SK-N-SH (cell line): ENCODE results near the gene CRYBA2. TPM values are rescaled to one million over a fixed set of nuclear protein-coding genes. Genes with fewer than 3 reads are reported as not detected.

ENCODE experiments used
- CTCF ChIA-PET: fragments of 300-600, 350-600 bp; formaldehyde crosslinking; extraction: SDS; loops from one replicate; lab custom pipeline; 2021; lab: Yijun Ruan, JAX
- POLR2A ChIA-PET: fragments of 350-600 bp; sonication (Branson Sonifier 250); formaldehyde crosslinking; extraction: SDS; loops from one replicate; lab custom pipeline; 2020; ENCODE audit warnings: antibody characterized with exemption, inconsistent platforms; lab: Yijun Ruan, JAX
- DNase-seq: peaks from one replicate; pipeline ENCODE4 v3.0.0; 2012
- H2AFZ ChIP-seq: fragments of 200-600 bp; sonication (generic); 2 replicates; pipeline ENCODE4 v1.8.1; 2016; ENCODE audit warnings: antibody characterized with exemption, mild to moderate bottlenecking, low read depth
- H3F3A ChIP-seq: fragments of 200-600 bp; sonication (generic); replicated peaks from 2 replicates; pipeline ENCODE3; 2016; ENCODE audit warnings: antibody characterized with exemption, mild to moderate bottlenecking; ENCODE audit not compliant: insufficient read depth
- H3K27ac ChIP-seq, 2 experiments: fragments of 200-500 bp in 1 of 2; fragments of 200-600 bp in 1 of 2; sonication (Bioruptor generic) in 1 of 2; sonication (generic), shearing (Covaris generic) in 1 of 2; 2 replicates each; pipeline versions ENCODE4 v1.5.1 to v1.6.1; 2014 to 2016; ENCODE audit warnings: low read depth in 2 of 2, inconsistent platforms in 1 of 2, low read length in 1 of 2, mild to moderate bottlenecking in 1 of 2, mixed read lengths in 1 of 2
- H3K27me3 ChIP-seq: fragments of 200-600 bp; sonication (generic), shearing (Covaris generic); 2 replicates; pipeline ENCODE4 v1.6.1; 2016; ENCODE audit warnings: mixed run types; ENCODE audit not compliant: insufficient read depth
- H3K36me3 ChIP-seq, 2 experiments: fragments of 200-500 bp in 1 of 2; fragments of 200-600 bp in 1 of 2; sonication (Bioruptor generic) in 1 of 2; sonication (generic) in 1 of 2; replicated peaks in 1 of 2; 2 replicates each; pipeline versions ENCODE3 to v1.5.1; 2014 to 2016; ENCODE audit warnings: low read length in 1 of 2, mild to moderate bottlenecking in 1 of 2; ENCODE audit not compliant: insufficient read depth in 2 of 2, control insufficient read depth in 1 of 2
- H3K4me1 ChIP-seq, 2 experiments: fragments of 200-500 bp in 1 of 2; fragments of 200-600 bp in 1 of 2; sonication (Bioruptor generic) in 1 of 2; sonication (generic), shearing (Covaris generic) in 1 of 2; 2 replicates each; pipeline versions ENCODE4 v1.5.1 to v1.6.1; 2014 to 2016; ENCODE audit warnings: low read depth in 1 of 2, low read length in 1 of 2, mixed run types in 1 of 2; ENCODE audit not compliant: insufficient read depth in 2 of 2, control insufficient read depth in 1 of 2
- H3K4me2 ChIP-seq: fragments of 200-600 bp; sonication (generic), shearing (Covaris generic); 2 replicates; pipeline ENCODE4 v1.6.1; 2017; ENCODE audit warnings: mixed run types
- H3K4me3 ChIP-seq, 2 experiments: fragments of 200-500 bp in 1 of 2; fragments of 200-600 bp in 1 of 2; sonication (Bioruptor generic) in 1 of 2; sonication (generic), shearing (Covaris generic) in 1 of 2; 2 replicates each; pipeline versions ENCODE4 v1.5.1 to v1.8.1; 2014 to 2016; ENCODE audit warnings: low read depth in 2 of 2, inconsistent platforms in 1 of 2, low read length in 1 of 2, mild to moderate bottlenecking in 1 of 2, mixed read lengths in 1 of 2, moderate library complexity in 1 of 2
- H3K79me2 ChIP-seq: fragments of 200-600 bp; sonication (generic); 2 replicates; pipeline ENCODE4 v1.8.1; 2017; ENCODE audit warnings: mild to moderate bottlenecking; ENCODE audit not compliant: insufficient read depth
- H3K9ac ChIP-seq: fragments of 200-600 bp; sonication (generic); 2 replicates; pipeline ENCODE4 v1.6.1; 2017; ENCODE audit warnings: mixed run types
- H3K9me2 ChIP-seq: fragments of 200-600 bp; sonication (generic); 2 replicates; pipeline ENCODE4 v1.6.1; 2017; ENCODE audit warnings: mixed run types
- H3K9me3 ChIP-seq: fragments of 200-600 bp; sonication (generic); 2 replicates; pipeline ENCODE4 v1.6.1; 2017; ENCODE audit warnings: mixed run types, mild to moderate bottlenecking, moderate library complexity
- H4K20me1 ChIP-seq: fragments of 200-600 bp; sonication (generic); 2 replicates; pipeline ENCODE4 v1.6.1; 2017; ENCODE audit warnings: mild to moderate bottlenecking, mixed run types; ENCODE audit not compliant: insufficient read depth
- ELF1 ChIP-seq: IDR thresholded peaks from 2 replicates; pipeline ENCODE4 v1.4.0; 2012
- EZH2phosphoT487 ChIP-seq: fragments of 200-600 bp; sonication (generic); IDR thresholded peaks from 2 replicates; pipeline ENCODE4 v1.6.1; 2017; ENCODE audit warnings: low read depth, mixed run types, mild to moderate bottlenecking, antibody characterized with exemption, moderate library complexity, borderline replicate concordance
- FOSL2 ChIP-seq: IDR thresholded peaks from 2 replicates; pipeline ENCODE4 v1.4.0; 2012; ENCODE audit warnings: low read depth, mild to moderate bottlenecking, moderate library complexity, borderline replicate concordance
- FOXJ3 ChIP-seq: sonication (generic); formaldehyde crosslinking; IDR thresholded peaks from 2 replicates; pipeline ENCODE4 v1.5.1; 2020; ENCODE audit warnings: mild to moderate bottlenecking, missing genetic modification reagents
- GABPA ChIP-seq: IDR thresholded peaks from 2 replicates; pipeline ENCODE4 v1.4.0; 2012; ENCODE audit warnings: low read depth, mild to moderate bottlenecking
- GATA2 ChIP-seq: sonication (generic); formaldehyde crosslinking; IDR thresholded peaks from 2 replicates; pipeline ENCODE4 v1.5.0; 2020; ENCODE audit warnings: mild to moderate bottlenecking, missing genetic modification reagents
- JUND ChIP-seq: IDR thresholded peaks from 2 replicates; pipeline ENCODE4 v1.4.0; 2012
- MAX ChIP-seq: IDR thresholded peaks from 2 replicates; pipeline ENCODE4 v1.4.0; 2012; ENCODE audit warnings: low read depth
- MEF2A ChIP-seq: IDR thresholded peaks from 2 replicates; pipeline ENCODE4 v1.4.0; 2012; ENCODE audit warnings: low read depth, borderline replicate concordance
- MXI1 ChIP-seq: IDR thresholded peaks from 2 replicates; pipeline ENCODE4 v1.6.1; 2012; ENCODE audit warnings: mild to moderate bottlenecking, low read depth, low read length, improper control_type of control experiment
- NRF1 ChIP-seq: IDR thresholded peaks from 2 replicates; pipeline ENCODE4 v1.6.1; 2012; ENCODE audit warnings: low read depth, mild to moderate bottlenecking, low read length
- PBX3 ChIP-seq: IDR thresholded peaks from 2 replicates; pipeline ENCODE4; 2012
- POLR2AphosphoS5 ChIP-seq: IDR thresholded peaks from 2 replicates; pipeline ENCODE4 v1.6.1; 2012; ENCODE audit warnings: low read depth, low read length
- RAD21 ChIP-seq: IDR thresholded peaks from 2 replicates; pipeline ENCODE4 v1.6.1; 2012; ENCODE audit warnings: mild to moderate bottlenecking, low read length
- RXRA ChIP-seq: IDR thresholded peaks from 2 replicates; pipeline ENCODE4 v1.4.0; 2012; ENCODE audit warnings: low read depth, mild to moderate bottlenecking, borderline replicate concordance
- TAF1 ChIP-seq: IDR thresholded peaks from 2 replicates; pipeline ENCODE4 v1.6.1; 2012; ENCODE audit warnings: low read depth, mild to moderate bottlenecking, low read length, moderate library complexity, borderline replicate concordance
- TCF12 ChIP-seq: IDR thresholded peaks from 2 replicates; pipeline ENCODE4 v1.4.0; 2012
- TEAD4 ChIP-seq: IDR thresholded peaks from 2 replicates; pipeline ENCODE4 v1.4.0; 2012; ENCODE audit warnings: mild to moderate bottlenecking, borderline replicate concordance; ENCODE audit not compliant: insufficient read depth
- YY1 ChIP-seq: IDR thresholded peaks from 2 replicates; pipeline ENCODE4 v1.4.0; 2012; ENCODE audit warnings: low read depth, mild to moderate bottlenecking
- ZBTB33 ChIP-seq: IDR thresholded peaks from 2 replicates; pipeline ENCODE4 v1.4.0; 2012; ENCODE audit warnings: low read depth, borderline replicate concordance
- WGBS: methylation state at CpG from one replicate; pipeline ENCODE4 v1.1.6; 2017; ENCODE audit warnings: low lambda C conversion rate; 5-methylcytosine and 5-hydroxymethylcytosine counted together
- polyA plus RNA-seq, 3 experiments: library from polyadenylated mRNA; depleted of rRNA; stranded (reverse); fragments of >200 nt; gene quantifications; 2 replicates each; pipeline ENCODE4 v1.2.3, GENCODE V29; 2012
- TF ChIP-seq, protein P1 (sequence below): fragments of 150-350 bp; IDR thresholded peaks from 2 replicates; pipeline ENCODE4 v1.6.1; 2017; ENCODE audit warnings: antibody characterized with exemption, low read length, low read depth, borderline replicate concordance

CRYBA2 gene
- polyA plus RNA-seq, 1 of the 3 experiments (the other 2 are of a cell fraction) = not detected

- TF ChIP-seq ZBTB33 (no peak), FOSL2 (no peak), TCF12 (no peak), EZH2phosphoT487 (no peak)
Measured at GRCh38 chr2:219022041-219022440, 28.8 kb upstream of the CRYBA2 start (continued).

- WGBS = no CpG with 5 or more reads among the region's 9 CpGs
- Histone ChIP-seq H3K9me2 (no peaks in the 10 kb centered on the region), H3K36me3 (no peaks in the 10 kb centered on the region), H4K20me1 (no peaks in the 10 kb centered on the region), H3K9me3 (no peaks in the 10 kb centered on the region), H3K27me3 (peaks cover 37% of the 10 kb centered on the region), H3K27ac (no peak overlapping the region), H3K79me2 (no peaks in the 10 kb centered on the region), H3K4me2 (no peak overlapping the region), H3K4me3 (no peak overlapping the region), H2AFZ (no peak overlapping the region), H3F3A (no peaks in the 10 kb centered on the region), H3K9ac (no peak overlapping the region), H3K4me1 (peaks cover 0 to 48% of the 10 kb centered on the region in 2 experiments; a peak in 1 of 4 replicates)
- TF ChIP-seq MXI1 = no peak
- no peak for TF ChIP-seq MEF2A
- TF ChIP-seq TAF1 = no peak
- TF ChIP-seq NRF1 = no peak
- TF ChIP-seq ZBTB33 = no peak
- TF ChIP-seq, protein P1, sequence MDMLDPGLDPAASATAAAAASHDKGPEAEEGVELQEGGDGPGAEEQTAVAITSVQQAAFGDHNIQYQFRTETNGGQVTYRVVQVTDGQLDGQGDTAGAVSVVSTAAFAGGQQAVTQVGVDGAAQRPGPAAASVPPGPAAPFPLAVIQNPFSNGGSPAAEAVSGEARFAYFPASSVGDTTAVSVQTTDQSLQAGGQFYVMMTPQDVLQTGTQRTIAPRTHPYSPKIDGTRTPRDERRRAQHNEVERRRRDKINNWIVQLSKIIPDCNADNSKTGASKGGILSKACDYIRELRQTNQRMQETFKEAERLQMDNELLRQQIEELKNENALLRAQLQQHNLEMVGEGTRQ = no peak
- TF ChIP-seq JUND = no peak
- no peak for TF ChIP-seq POLR2AphosphoS5
- TF ChIP-seq MAX = no peak
- TF ChIP-seq ELF1 = no peak
- no peak for TF ChIP-seq TEAD4
- no peak for TF ChIP-seq PBX3
- TF ChIP-seq YY1 = no peak
- TF ChIP-seq EZH2phosphoT487 = no peak
- no peak for TF ChIP-seq GABPA
- no peak for TF ChIP-seq GATA2 (CRISPR knock-in tag)
- no peak for TF ChIP-seq RAD21
- TF ChIP-seq TCF12 = no peak
- no peak for TF ChIP-seq FOXJ3 (CRISPR knock-in tag)
- TF ChIP-seq RXRA = no peak
- no peak for DNase-seq
- POLR2A ChIA-PET = no interaction called here
- CTCF ChIA-PET = interaction anchor here (1.1 to 20.3 kb wide), 5 partner anchors 9 to 133 kb away, joined by 4 to 258 read pairs (median 12); no protein-coding TSS in a partner anchor
Measured at GRCh38 chr2:219021591-219021990, 28.4 kb upstream of the CRYBA2 start.
